ENCODE data around the gene AGAP9.
"Not testable (repeated sequence)": the region's sequence is repeated elsewhere in the genome, so short reads cannot be mapped to it uniquely, and the experiment has no call there.

DNA sequence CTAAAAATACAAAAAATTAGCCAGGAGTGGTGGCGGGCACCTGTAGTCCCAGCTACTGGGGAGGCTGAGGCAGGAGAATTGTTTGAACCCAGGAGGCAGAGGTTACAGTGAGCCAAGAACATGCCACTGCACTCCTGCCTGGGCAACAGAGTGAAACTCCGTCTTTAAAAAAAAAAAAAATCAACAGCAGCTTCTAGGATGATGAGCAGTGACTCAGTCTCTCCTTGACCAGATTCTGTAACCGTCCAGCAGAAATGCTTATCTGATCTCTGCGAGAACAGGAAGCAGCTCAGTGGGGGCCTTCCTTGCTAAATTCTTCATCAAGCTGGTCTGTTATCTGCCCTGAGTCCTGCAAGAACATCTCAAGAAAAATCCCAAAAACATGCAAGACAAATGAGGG is 37.5 kb downstream of the AGAP9 start:
- TF ChIP-seq POLR2A (IDR thresholded peaks at IDR 0.05) = not testable (repeated sequence)
- TF ChIP-seq, protein P1, sequence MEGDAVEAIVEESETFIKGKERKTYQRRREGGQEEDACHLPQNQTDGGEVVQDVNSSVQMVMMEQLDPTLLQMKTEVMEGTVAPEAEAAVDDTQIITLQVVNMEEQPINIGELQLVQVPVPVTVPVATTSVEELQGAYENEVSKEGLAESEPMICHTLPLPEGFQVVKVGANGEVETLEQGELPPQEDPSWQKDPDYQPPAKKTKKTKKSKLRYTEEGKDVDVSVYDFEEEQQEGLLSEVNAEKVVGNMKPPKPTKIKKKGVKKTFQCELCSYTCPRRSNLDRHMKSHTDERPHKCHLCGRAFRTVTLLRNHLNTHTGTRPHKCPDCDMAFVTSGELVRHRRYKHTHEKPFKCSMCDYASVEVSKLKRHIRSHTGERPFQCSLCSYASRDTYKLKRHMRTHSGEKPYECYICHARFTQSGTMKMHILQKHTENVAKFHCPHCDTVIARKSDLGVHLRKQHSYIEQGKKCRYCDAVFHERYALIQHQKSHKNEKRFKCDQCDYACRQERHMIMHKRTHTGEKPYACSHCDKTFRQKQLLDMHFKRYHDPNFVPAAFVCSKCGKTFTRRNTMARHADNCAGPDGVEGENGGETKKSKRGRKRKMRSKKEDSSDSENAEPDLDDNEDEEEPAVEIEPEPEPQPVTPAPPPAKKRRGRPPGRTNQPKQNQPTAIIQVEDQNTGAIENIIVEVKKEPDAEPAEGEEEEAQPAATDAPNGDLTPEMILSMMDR (IDR thresholded peaks at IDR 0.05) = not testable (repeated sequence)

Measured in esophagus squamous epithelium (tissue), 4 donors.